Measurements from ENCODE around the gene MALRD1.

The MALRD1 gene

DNA sequence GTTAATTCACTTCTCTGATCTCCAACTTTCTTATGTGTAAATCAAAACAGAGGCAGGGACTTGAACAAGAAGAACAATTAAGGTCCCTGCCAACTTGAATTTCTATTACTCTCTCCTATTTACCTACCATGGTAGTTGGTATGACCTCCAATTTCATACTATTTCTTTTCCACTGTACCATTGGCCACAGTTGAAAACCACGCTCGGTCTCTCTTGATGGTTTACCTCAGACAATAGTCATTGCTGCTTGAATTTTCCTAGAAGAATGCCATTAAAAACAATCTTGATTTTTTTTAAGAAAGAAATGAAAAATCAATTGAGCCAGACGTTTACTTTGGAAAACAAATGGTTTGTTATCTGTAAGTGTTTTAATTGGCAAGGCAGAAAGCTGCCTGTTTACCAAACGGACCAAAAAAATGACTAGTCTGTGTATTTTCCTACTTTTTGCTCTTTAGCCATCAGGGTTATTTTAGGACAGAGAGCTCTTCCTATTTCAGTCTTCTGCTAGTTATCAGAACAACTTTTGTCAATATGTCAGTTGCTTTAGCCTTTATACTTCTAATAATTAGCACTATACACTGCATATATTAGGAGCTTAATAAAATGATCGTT, 610.1 kb downstream of the MALRD1 start:
- no peak for DNase-seq

DNA sequence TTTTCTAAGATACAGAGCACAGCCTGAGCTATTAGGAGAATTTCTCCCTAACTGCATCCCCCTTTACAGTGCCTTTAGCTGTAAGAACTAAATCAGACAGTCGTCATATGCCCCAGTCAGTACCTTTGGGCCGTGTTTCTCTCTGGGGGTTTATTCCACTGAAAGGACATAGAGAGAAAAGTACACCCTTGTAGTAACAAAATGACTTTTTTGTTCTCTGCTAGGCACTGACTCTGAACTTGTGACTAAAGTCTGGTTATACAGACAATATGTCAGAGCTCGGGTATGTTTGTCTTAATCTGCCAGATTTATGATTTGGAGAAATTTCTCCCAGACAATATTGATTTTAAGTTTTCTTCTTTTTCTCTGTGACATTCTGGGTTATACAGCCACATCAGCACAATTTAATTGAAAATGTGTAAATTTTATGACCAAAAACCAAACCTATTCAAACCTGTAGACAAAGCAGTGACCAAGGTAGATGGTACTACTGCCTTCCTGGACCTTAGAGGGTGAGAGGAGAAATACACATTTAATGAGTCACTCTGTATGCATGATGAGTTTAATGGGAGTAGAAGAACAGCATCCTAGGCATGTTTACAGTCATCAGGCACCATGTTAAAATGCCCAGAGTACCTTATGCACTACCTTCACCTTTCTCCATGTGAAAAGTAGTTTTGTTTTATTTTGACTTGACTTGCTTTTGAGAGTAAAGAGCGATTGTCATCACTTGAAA, 611.5 kb downstream of the MALRD1 start:
- no peak for DNase-seq

DNA sequence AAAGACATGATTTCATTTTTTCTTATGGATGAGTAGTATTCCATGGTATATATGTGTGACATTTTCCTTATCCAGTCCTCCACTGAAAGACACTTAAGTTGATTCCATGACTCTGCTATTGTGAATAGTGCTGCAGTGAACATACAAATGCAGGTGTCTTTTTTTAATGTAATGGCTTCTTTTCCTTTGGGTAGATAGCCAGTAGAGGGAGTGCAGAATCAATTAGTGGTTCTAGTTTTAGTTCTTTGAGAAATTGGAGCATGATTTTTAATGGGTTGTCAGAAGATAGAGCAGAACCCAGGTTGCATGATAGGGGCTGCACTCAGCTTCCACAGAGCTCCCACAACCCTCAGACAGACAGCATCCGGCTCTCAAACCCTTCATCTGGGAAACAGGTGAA, 614.7 kb downstream of the MALRD1 start:
- DNase-seq: no peak

DNA sequence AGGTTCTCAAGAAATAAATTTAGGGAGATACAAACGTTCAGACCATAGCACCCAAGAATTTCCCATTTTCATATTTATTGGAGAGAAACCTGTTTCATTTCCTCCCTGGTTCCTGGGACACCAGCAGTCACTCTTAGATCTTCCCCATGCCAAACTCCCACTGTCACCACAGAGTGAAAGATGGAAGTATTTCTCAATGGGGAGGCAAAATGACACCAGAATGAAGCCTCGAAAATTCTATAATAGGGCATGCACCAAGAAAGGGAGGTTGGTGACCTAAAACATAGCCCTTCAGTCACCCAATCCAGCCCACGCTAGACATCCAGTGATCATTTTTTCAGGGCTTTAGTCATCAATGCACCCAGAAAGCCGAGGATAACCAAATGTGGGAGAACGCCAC, 619.5 kb downstream of the MALRD1 start:
- DNase-seq: no peak

DNA sequence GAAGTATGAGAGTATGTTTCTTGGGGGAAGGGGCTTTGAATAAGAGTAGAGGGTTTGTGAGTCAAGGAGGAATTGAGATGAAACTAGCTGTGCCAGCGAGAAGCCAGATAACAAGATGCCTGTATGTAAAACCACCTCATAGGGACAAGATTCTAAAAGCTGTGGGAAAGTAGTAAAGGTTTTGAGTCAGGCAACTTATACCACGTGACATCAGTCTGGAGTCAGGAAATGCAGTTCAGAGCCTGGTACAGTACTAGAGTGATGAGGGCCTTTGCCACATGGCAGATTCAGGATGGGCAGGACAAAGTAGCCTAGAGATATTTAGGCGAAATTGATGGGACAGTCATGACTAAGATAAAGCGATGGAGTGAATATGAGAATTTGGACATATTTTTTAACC, 627.5 kb downstream of the MALRD1 start:
- no peak for DNase-seq

DNA sequence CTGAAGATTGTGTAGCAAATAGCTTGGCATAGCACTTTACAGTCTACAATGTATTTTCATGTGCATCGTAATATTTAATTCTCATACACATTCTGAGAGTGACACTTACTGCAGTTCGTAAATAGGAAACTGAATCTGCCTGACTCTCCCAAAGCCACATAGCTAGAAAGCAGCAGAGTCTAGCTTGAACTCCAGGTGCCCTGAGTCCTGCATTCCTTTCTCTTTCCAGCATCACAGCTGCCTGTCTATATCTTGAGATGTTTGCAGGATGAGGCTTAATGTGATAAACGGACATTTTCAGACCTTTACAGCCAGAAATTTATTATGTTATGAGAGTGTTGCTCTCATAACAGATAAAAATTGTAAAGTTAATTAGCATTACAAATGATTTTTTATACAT, 634.8 kb downstream of the MALRD1 start:
- no peak for DNase-seq

DNA sequence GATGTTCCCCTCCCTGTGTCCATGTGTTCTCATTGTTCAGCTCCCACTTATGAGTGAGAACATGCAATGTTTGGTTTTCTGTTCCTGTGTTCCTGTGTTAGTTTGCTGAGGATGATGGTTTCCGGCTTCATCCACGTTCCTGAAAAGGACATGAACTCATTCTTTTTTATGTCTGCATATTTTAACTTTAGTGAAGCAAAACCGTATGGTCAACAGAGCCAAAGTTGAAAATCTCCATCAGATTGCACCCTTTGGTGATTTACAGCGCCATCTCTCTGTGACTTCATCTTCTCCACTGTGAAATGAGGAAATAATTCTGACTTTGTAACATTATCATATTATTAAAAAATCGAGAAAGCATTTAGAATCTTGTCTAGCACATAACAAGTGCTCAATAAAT, 635.4 kb downstream of the MALRD1 start:
- DNase-seq: no peak

DNA sequence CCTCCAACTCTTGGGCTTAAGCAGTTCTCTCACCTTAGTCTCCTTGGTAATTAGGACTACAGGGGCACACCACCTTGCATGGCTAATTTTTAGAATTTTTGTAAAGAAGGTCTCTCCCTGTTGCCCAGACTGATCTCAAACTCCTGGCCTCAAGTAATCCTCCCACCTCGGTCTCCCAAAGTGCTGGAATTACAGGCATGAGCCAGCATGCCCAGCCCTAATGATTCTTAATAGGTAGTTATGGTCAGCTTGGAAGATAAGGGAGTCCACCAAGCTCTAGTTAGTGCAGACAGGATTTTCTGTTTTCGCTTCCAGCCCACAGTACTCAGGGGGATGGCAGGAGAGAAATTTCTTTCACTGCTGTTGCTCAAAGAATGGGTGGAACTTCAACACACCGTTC, 639.7 kb downstream of the MALRD1 start:
- DNase-seq: no peak

DNA sequence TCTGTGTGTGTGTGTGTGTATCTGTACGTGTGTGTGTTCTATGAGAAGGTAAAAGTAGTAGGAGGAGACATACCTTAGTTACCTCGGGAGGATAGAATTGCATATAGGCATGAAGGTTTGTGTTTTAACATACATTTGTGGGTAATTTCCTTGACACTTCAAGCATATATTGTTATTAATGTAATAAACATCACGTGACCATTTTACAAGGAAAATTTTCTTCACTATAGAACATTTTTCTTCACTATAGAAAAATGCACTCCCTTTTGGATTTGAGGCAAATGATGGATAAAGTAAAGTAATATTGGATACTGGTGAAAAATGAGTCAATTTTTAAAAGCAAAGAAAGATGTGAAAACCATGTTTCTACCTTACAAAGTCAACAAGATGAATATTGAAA, 640.6 kb downstream of the MALRD1 start:
- no peak for DNase-seq

DNA sequence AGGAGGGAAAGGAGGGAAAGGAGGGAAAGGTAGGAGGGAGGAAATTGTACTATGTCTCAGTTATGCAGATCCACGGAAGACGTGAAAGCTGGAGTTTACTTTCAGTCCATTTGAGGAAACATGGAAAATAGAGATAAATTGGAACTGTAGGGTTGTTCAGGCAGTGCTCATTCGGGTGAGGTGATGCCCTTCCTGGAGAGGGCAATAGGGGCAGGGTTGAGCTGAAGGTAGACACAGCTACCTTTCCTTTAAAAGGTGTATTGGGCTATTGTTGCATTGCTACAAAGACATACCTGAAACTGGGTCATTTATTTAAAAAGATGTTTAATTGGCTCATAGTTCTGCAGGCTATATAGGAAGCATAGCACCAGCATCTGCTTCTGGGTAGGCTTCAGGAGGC, 650.7 kb downstream of the MALRD1 start:
- DNase-seq: no peak

DNA sequence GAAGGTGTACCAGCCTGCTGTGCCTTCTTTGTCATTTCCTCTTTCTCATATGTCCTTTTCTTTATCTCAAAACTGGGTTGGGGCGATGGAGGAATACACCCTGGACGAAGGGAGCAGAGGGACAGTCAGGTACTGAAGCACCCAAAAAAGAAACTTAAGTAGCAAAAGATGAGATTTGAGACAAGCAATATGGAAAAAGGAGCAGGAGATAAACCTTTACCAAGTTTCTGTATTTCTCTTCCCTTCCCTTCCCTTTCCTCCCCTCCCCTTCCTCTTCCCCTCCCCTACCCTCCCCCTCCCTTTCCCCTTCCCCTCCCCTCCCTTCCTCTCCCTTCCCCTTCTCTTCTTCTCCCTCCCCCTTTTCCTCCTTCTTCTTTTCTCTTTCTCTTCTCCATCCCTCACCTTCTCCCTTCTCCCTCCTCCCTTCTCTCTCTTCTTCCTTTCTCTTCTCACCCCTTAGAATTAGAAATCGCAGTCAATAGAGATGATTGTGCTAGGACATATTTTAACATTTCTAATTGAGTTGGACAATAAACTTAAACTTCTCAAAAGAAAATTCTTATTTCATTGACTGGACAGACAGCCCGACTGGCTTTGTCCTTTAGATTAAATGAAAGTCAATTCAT, 652.9 kb downstream of the MALRD1 start:
- DNase-seq: no peak

DNA sequence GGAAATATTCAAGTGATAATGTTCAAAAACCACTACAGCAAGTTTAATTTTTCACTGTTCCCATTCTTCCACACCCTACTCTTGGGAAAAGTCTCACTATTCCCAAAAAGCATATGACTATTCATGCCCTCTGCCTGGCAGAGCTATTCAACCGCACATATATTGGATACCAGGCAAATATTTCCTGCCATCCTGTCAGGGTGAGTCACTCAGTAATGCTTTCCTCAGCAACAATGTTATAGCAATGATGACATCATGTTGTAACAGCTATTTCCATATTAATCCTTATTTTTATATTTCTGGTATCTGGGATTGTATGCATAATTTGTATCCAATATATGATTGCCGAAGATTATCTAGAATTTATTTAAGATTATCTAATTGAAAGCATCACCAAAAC, 653.6 kb downstream of the MALRD1 start:
- no peak for DNase-seq

DNA sequence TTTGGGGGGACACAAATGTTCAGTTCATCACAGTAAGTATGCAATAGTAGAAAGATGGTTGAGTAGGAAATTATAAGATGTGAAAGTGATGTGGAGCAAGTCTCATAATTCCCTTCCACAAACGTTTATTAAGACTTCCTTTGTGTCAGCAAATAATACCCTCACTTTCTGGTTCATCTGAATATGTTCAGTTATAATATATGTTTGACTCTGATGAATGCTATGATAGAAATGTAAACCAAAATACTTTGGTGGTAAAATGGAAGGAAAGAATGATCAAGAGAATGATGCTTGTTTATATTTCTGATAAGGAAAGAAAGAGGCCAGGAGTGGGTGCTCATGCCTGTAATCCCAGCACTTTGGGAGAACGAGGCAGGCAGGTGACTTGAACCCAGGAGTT, 655.9 kb downstream of the MALRD1 start:
- no peak for DNase-seq

DNA sequence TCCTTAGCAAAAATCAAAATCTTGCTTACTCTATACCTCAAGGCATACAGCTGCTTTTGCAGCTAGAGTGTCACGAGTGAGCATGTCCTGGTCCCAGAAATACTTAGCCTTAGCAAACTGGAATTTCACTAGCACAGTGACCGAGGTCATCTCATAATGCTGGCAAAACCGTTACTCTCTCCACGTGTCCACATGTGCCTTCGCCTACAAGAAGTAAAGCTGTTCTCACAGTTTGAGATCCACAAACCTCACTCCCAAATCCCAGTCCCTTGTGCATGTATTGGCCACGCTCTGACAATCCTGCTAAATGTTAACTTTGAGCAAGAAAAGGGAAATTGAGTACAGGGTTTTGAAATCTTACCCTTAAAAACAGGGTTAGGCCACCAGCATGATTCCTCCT, 656.6 kb downstream of the MALRD1 start:
- no peak for DNase-seq

DNA sequence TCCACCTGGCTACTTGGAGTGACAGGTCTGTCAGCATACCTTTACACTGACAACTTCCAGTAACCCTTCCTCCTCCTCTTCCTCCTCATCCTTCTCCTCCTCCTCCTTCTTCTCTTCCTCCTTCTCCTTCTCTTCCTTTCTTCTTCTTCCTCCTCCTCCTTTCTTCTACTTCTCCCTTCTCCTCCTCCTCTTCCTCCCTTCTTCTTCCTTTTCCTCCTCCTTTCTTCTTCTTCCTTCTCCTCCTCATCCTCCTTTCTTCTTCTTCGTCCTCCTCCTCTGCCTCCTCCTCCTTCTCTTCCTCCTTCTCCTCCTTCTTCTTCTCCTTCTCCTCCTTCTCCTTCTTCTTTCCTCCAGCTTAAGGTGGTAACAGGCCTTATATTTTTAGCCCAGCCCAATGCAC, 658.3 kb downstream of the MALRD1 start:
- no peak for DNase-seq

DNA sequence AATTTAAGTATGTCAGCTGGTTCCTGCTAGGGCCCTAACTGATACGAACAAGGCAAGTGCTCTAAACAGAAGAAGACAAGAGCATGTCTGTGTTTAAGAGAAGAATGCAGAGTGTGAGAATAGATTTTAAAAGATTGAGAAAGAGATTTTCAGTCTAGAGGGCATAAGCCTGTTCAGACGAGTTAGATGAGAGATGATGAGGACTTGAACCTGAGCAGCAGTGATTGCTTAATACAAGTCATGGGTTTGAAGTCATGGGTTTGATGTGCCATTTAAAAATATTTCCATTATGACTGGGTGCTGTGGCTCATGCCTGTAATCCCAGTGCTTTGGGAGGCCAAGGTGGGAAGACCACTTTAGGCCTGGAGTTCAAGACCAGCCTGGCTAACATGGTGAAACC, 658.8 kb downstream of the MALRD1 start:
- DNase-seq: no peak

DNA sequence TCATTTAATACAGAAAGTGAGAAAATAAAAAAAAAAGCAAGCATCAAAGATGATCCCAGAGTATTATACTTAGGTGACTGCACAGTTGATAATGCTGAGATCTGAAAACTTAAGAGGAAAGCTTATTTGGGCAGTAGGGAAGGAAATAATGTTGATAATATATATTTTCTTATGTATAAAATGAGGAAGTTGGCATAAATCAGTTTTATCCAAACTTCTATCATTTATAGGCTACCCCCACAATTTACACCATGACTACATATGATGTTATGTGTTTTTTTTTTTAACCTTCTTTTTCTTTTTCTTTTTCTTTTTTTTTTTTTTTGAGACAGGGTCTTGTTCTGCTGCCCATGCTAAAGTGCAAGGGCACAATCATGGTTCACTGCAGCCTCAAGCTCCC, 659.4 kb downstream of the MALRD1 start:
- no peak for DNase-seq

DNA sequence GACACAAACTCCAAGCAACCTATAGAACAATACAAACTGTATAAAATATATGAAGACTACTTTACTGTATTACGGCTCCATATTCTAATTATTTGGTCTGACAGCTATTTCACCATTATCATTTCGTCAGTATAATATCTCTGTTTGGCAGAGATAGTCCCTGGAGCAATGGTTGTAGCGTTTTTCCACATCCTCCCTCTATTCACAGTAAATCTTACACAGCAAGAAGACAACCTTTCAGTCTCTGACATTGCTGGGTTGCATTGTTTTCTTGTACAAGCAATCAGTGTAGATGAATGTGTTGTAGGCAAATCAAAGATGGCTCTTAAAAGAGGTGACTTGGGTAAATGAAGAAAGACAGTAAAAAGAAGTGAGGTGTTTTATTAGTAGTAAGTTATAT, 662.0 kb downstream of the MALRD1 start:
- no peak for DNase-seq

DNA sequence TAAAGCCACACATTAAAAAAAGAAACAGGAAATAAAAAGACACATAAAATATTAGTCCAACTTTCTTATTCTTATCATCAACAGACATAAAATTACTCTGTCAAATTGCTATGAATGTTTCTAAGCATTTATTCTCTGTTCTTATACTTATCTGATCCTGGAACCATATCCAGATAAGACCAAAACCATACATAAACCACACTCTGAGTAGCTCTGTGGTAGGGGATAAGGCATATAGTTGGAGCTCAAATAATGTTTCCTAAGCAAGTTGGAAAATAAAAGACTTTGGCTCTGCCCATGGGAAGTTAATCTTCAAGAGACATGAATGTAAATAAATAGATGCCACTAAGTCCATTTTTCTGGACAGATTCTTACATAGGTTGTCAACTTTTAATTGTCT, 664.6 kb downstream of the MALRD1 start:
- no peak for DNase-seq

DNA sequence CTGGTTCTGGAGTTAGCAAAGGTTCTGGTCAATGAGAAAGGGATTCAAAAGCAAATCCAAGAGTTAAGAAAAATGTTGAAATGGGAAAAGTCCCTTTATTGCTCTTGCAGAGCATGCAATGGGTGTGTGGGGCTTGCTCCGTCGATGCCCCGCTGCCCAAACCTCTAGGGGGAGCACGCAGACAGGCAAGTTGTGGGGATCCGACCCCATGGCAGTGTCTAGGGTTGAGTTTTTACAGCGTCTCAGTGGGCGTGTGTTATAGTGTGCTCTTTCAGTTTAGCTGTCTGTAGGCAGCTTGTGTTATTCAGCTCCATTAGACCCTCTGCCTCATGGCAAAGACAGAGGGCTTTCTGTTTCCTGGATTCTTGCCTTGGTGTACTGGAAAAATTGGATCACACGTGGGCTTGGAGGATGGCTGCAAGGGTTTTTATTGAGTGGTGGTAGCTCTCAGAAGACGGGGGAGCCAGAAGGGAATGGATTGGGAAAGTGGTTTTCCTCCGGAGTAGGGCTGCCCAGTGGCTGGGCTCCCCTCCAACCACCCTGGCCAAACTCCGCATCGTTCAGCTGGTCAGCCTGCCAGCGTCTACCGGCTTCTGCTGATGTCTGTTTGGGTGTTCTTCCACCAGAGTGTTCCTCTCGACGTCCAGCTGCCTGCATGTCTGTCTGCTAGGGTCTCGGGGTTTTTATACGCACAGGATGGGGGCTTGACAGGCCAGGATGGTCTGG, 665.4 kb downstream of the MALRD1 start:
- DNase-seq: peak; percentile 35

DNA sequence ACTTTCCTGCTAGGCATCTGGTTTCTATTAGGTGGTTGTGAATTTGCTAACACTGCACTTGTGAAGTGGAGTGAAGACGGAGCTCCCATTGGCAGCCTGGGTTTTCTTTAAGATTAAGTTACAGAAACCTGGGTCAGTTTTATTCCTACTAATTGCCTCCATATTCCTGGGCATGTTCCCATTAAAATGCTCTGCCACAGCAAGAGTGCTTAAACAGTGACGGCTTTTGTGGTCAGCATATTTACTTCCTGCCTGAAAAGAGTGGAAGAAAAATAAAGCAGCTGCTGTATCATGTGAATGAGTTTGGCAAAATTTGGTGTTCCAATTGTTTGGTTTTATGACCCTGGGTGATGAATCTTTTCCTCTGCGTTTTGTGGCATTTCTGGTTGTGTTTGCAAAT, 670.7 kb downstream of the MALRD1 start:
- no peak for DNase-seq

DNA sequence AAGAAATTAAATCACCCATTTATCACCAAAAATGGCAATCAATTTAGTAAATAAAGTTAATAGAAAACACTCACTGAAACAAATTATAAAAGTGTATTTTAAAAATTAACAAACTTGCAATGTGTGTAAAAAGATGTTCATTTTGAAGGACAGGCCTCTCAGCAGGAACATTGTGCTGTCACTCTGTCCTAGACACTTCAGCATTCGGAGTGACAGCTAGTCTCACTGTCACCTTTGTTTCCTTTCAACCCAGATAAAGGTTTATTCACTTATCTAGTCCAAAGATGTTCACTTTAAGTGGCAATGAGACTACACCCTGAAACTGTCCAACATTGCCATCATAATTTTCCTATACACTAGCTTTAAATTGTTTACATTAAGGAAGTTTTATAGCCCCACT, 675.7 kb downstream of the MALRD1 start:
- no peak for DNase-seq

DNA sequence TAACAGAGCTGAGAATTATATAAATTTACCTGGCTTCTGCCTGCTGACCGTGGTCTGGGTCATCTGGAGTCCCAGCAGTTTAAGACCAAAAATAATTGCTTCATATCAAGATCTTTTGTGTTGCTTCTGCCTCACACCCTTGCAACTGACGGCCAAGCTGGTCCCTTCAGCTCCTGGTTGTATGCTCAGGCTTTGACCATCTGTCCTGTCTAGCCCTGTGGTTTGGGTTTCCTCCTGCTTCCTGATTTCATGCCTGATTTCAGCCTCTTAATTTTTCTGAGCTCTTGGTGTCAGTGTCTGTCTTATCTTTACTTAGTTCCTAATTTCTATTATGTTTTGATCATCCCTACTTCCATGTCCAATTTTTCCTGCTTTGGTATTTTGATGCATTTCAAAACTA, 679.8 kb downstream of the MALRD1 start:
- DNase-seq: no peak

DNA sequence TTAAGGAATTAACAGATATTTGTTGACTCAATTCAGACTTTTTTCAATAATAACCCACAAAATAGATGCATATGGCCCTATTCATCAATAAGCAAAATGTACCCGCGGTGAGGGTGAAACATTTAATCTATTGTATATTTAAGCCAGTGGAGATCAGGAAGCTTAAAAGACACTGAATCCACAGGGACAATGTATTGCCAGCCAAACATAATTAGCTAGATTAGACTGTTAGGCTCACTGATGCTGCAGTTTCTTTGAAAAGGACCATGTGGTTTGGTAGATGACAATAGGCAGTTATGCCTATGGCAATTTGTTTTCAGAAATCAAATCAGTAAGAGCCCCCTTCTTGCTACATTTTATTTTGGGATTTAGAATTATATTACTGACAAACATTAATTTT, 680.4 kb downstream of the MALRD1 start:
- no peak for DNase-seq

All from midbrain (tissue), 1 donor.